HG03342 (cell line): ENCODE data around the gene DLL1.

Source experiments
- ATAC-seq: cut with Tn5 transposase; IDR thresholded peaks from one replicate; pipeline ENCODE4 v1.9.1; 2021; ENCODE audit warnings: mild to moderate bottlenecking, moderate library complexity; ENCODE audit not compliant: unreplicated experiment

The DLL1 gene

GRCh38 chr6:170234419-170234818 is 56.5 kb downstream of the DLL1 start:
- no peak for ATAC-seq

DNA sequence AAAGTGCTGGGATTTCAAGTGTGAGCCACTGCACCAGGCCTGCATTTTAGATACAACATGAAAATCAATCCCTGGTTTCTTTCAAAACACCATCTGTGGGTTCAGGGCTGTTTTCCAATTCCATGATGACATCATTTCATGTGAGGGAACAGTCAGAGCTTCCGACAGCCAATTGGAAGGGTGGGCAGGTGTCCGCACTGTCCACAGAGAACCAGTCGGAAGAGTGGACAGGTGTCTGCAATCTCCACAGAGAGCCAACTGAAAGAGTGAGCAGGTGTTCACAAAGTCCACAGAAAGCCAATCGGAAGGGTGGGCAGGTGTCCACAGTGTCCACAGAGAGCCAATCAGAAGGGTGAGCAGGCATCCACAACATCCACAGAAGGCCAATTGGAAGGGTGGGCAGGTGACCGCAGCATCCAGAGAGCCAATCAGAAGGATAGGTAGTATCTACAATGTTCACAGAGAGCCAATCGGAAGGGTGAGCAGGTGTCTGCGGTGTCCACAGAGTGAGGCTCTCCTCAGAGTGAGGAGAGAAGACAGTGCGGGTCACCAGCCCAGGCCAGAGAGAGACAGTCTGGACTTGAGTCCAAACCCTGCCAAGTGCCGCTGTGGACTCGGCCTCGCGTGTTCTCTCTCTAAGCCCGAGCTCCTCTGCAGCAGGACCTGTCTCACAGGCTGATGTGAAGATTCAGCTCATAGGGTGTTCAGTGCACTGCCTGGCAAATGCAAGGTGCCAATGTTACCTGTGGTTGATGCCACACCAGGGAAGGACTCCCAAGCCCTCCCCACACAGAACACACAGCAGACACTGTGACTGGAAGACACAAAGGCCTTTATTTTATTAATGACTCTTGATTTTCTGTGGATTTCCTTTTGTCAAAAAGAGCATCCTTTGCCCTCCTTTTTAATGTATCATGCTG is 57.3 kb downstream of the DLL1 start:
- no peak for ATAC-seq
